ENCODE data around the gene TUBA4A. TPM values are rescaled to one million over a fixed set of nuclear protein-coding genes. Genes with fewer than 3 reads are reported as not detected.
A peak's percentile ranks its signal among the peaks of the same experiment; 100 is the strongest.

TUBA4A gene
- total and polyA plus RNA-seq, 10 of the 15 experiments (the other 5 are each of a cell fraction or from before 2014, with no cell fraction given) = 58.2 to 325 (median 134) TPM

DNA sequence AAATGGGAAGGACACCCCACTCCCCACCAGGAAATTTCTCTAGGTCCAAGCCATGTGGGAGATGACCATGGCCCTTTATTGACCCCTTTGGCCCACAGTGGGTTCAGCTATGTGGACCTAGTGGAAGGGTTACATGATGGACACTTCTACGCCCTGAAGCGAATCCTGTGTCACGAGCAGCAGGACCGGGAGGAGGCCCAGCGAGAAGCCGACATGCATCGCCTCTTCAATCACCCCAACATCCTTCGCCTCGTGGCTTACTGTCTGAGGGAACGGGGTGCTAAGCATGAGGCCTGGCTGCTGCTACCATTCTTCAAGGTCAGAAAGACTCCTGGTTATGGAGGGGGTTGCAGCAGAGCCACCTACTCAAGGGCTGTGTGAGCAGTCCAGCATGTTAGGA is 7.2 kb downstream of the TUBA4A start:
- TF ChIP-seq EGR1 (IDR thresholded peaks at IDR 0.05; ENCODE audit: borderline replicate concordance in 1 of 2, low read depth in 2 of 2, low read length in 2 of 2) (no peak), CREM (IDR thresholded peaks at IDR 0.05; ENCODE audit: low read depth) (no peak), KDM1A (IDR thresholded peaks at IDR 0.05; ENCODE audit: borderline replicate concordance) (no peak), HDAC6 (IDR thresholded peaks at IDR 0.05; ENCODE audit: unreplicated experiment) (no peak)
- TF ChIP-seq, protein P1, sequence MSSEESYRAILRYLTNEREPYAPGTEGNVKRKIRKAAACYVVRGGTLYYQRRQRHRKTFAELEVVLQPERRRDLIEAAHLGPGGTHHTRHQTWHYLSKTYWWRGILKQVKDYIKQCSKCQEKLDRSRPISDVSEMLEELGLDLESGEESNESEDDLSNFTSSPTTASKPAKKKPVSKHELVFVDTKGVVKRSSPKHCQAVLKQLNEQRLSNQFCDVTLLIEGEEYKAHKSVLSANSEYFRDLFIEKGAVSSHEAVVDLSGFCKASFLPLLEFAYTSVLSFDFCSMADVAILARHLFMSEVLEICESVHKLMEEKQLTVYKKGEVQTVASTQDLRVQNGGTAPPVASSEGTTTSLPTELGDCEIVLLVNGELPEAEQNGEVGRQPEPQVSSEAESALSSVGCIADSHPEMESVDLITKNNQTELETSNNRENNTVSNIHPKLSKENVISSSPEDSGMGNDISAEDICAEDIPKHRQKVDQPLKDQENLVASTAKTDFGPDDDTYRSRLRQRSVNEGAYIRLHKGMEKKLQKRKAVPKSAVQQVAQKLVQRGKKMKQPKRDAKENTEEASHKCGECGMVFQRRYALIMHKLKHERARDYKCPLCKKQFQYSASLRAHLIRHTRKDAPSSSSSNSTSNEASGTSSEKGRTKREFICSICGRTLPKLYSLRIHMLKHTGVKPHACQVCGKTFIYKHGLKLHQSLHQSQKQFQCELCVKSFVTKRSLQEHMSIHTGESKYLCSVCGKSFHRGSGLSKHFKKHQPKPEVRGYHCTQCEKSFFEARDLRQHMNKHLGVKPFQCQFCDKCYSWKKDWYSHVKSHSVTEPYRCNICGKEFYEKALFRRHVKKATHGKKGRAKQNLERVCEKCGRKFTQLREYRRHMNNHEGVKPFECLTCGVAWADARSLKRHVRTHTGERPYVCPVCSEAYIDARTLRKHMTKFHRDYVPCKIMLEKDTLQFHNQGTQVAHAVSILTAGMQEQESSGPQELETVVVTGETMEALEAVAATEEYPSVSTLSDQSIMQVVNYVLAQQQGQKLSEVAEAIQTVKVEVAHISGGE (CRISPR knock-in tag; IDR thresholded peaks at IDR 0.05) = no peak
- ChIA-PET POLR2A (interaction anchor here (1.3 to 3.0 kb wide), 6 partner anchors 8 to 70 kb away, joined by 4 to 31 read pairs (median 18); partner anchors contain the start of genes ANKZF1, ATG9A, CNPPD1 and DNAJB2), SMC1A (ENCODE audit: uncharacterized antibody, unreplicated experiment) (interaction anchor here (2.2 to 2.5 kb wide), 2 partner anchors 8 to 32 kb away, joined by 10 to 16 read pairs; partner anchors contain the start of gene DNAJB2), RAD21 (ENCODE audit: unreplicated experiment) (interaction anchor here (1.8 to 2.3 kb wide), 3 partner anchors 8 to 48 kb away, joined by 5 to 20 read pairs (median 12); partner anchors contain the start of gene DNAJB2), CTCF (interaction anchor here (0.7 to 3.4 kb wide), 4 partner anchors 7 to 48 kb away, joined by 3 to 40 read pairs (median 16); partner anchors contain the start of genes DNAJB2 and TUBA4A)
- intact Hi-C loops (cut with micrococcal nuclease; ENCODE audit: unreplicated experiment) = no loop called here
- H3K4me1 ChIP-seq (ENCODE audit: control insufficient read depth, insufficient read depth, low read length) = peaks cover 47% of the 10 kb centered on the region
- no peaks in the 10 kb centered on the region for H3K27me3 ChIP-seq (replicated peaks in 1 of 2; ENCODE audit: control insufficient read depth in 2 of 2, insufficient read depth in 2 of 2, low read length in 1 of 2)
- peaks cover 12 to 19% of the 10 kb centered on the region in 2 experiments for H3K36me3 ChIP-seq (ENCODE audit: control insufficient read depth in 2 of 2, insufficient read depth in 2 of 2, low read length in 1 of 2)
- H3K4me3 ChIP-seq = peak overlapping the region; percentile 90; the same call in 1 of the 2 replicates
- 0 out of 2 replicates have a peak, but pooled peaks cover 4% of the 10 kb centered on the region for H4K20me1 ChIP-seq (ENCODE audit: control insufficient read depth, insufficient read depth)
- no peak overlapping the region for H3K27ac ChIP-seq (ENCODE audit: control insufficient read depth, insufficient read depth)
- no peak overlapping the region for H3K9ac ChIP-seq (ENCODE audit: control insufficient read depth, insufficient read depth, low read length)
- DNase-seq (ENCODE audit: low read depth, low spot score) (no peak), FAIRE-seq (no peak), ATAC-seq (no peak)
- peak overlapping the region; percentile 88 for H3K4me2 ChIP-seq (ENCODE audit: control insufficient read depth, insufficient read depth)
- H2AFZ ChIP-seq (ENCODE audit: control insufficient read depth, low read depth, low read length) = no peak overlapping the region
- H3K79me2 ChIP-seq (ENCODE audit: control insufficient read depth, insufficient read depth, low read length) = peaks cover 38% of the 10 kb centered on the region
- WGBS (ENCODE audit: insufficient coverage, insufficient replicate concordance, low lambda C conversion rate, missing lambda C conversion rate) = 89% methylated on average over 10 of the region's 10 CpGs
- H3K9me3 ChIP-seq (replicated peaks; ENCODE audit: control insufficient read depth, insufficient read depth, low read length) = no peaks in the 10 kb centered on the region
- no TSS peak for BruUV-seq (replicated peaks)
- in situ Hi-C loops (cut with MboI) = no loop called here

Data from GM12878 (cell line).